ENCODE data around the gene TGFA.

- no peak for TF ChIP-seq ZNF670 (tag by site-specific recombination; IDR thresholded peaks at IDR 0.05; ENCODE audit: low read depth)
- no peak for TF ChIP-seq SETDB1 (IDR thresholded peaks at IDR 0.05; ENCODE audit: insufficient read length, low read length)
- no peak for TF ChIP-seq HOXA7 (CRISPR knock-in tag; IDR thresholded peaks at IDR 0.05; ENCODE audit: borderline replicate concordance)
- TF ChIP-seq CTCF (tag by site-specific recombination; IDR thresholded peaks at IDR 0.05) = no peak
- TF ChIP-seq KLF16 (tag by site-specific recombination; IDR thresholded peaks at IDR 0.05) = no peak
- TF ChIP-seq, protein P1, sequence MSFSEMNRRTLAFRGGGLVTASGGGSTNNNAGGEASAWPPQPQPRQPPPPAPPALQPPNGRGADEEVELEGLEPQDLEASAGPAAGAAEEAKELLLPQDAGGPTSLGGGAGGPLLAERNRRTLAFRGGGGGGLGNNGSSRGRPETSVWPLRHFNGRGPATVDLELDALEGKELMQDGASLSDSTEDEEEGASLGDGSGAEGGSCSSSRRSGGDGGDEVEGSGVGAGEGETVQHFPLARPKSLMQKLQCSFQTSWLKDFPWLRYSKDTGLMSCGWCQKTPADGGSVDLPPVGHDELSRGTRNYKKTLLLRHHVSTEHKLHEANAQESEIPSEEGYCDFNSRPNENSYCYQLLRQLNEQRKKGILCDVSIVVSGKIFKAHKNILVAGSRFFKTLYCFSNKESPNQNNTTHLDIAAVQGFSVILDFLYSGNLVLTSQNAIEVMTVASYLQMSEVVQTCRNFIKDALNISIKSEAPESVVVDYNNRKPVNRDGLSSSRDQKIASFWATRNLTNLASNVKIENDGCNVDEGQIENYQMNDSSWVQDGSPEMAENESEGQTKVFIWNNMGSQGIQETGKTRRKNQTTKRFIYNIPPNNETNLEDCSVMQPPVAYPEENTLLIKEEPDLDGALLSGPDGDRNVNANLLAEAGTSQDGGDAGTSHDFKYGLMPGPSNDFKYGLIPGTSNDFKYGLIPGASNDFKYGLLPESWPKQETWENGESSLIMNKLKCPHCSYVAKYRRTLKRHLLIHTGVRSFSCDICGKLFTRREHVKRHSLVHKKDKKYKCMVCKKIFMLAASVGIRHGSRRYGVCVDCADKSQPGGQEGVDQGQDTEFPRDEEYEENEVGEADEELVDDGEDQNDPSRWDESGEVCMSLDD (tag by site-specific recombination; IDR thresholded peaks at IDR 0.05) = no peak
- no peak for TF ChIP-seq YY1 (tag by site-specific recombination; IDR thresholded peaks at IDR 0.05)
- no peak for TF ChIP-seq ZNF549 (tag by site-specific recombination; IDR thresholded peaks at IDR 0.05)
- TF ChIP-seq ZNF843 (tag by site-specific recombination; IDR thresholded peaks at IDR 0.05) = no peak
Measured at GRCh38 chr2:70420740-70421139, 132.9 kb downstream of the TGFA start.

Data from HEK293 (cell line).